HG03175 (cell line): ENCODE data around the gene SLFNL1.

Source experiments
- ATAC-seq: cut with Tn5 transposase; IDR thresholded peaks from one replicate; pipeline ENCODE4 v1.9.1; 2021; ENCODE audit warnings: mild to moderate bottlenecking, moderate library complexity; ENCODE audit not compliant: unreplicated experiment

The SLFNL1 gene

GRCh38 chr1:40966417-40966816 lies 55.1 kb downstream of the SLFNL1 start:
- no peak for ATAC-seq
